ENCODE data around the gene UBE3D.
"Not testable (repeated sequence)": the region's sequence is repeated elsewhere in the genome, so short reads cannot be mapped to it uniquely, and the experiment has no call there.

UBE3D gene

DNA sequence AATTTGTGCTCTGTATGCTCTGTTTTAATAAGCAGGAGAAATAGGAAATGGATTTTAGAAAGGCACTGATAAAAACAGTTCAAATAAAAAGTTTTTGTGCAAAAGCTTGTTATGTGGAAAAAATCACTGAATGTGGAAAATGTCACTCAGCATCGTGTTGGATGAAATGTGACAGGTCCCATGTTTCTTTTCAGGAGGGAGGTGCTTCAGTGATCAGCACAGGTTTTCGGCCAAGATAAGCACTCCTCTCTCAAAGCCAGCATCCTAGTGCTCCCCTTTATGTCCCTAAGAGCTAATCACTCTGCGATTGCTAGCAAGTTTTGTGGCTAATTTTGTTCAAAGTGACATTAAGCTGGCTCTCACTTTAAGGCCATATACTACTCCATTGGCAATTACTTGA is 12.0 kb downstream of the UBE3D start:
- DNase-seq = no peak

DNA sequence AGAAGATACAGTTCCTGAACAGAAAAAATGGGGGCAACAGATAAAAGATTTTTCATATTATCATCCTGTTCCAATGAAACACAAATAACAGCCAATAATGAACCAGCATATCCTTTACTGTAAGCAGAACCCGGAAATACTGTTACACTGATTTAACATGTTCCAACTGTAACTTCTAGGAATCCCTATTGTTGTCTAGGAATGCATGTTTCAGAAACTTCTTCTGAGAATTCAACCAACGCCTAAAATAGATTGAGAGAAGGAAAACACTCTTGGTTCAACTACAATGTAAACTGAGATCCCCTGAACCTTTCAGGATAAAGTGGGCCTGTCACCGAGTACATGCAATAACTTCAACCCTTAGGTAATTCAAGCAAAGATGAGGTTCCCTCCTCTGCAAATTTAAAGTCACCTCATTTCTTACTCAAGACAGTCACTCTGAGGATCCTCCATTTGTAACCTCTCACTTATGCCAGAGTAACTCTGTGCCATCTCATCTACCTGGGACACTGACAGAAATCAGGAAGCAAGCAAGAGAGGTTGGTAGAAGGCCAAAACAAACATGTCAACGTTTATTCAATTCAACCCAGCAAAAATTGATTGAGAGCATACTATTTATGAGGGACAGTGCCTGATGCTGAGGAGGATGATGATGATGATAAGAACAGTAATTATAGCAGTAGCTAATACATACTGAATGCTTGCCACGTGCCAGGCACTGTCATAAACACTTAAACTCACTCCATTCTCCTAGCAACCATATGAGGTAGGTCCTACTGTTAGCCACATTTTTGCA is 14.1 kb downstream of the UBE3D start:
- peak; percentile 70 for DNase-seq

DNA sequence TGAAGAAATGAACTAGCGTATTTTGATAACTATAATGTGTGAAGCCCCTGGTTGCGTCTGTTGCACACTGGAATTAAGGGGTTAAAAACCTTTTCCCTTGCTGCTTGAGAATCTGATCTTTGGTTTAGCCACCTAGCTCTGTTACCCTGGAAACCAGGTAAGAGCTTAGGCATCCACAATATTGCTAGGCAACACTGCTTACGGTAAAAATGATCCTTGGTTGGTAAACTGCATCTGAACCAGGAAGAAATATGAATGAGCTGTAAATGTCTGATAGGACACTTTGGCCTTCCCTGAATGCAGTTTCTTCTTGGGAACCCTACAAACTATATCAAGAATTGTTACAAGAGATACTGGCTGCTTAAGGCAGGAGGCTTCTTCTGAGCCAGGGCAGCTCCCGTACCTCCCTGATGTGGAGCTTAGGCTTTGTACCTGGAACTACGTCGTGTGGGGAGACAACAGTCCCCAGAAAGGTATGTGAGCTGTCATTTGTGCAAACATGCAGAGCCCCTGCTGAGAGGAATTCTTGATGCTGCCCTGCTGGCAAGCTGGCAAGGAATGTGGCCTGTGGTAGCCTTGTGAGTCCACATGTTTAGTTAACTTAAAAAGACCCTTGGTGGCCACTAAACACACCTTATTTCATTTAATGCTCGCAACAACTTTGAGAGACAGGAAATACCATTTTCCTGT is 18.4 kb downstream of the UBE3D start:
- DNase-seq = no peak

DNA sequence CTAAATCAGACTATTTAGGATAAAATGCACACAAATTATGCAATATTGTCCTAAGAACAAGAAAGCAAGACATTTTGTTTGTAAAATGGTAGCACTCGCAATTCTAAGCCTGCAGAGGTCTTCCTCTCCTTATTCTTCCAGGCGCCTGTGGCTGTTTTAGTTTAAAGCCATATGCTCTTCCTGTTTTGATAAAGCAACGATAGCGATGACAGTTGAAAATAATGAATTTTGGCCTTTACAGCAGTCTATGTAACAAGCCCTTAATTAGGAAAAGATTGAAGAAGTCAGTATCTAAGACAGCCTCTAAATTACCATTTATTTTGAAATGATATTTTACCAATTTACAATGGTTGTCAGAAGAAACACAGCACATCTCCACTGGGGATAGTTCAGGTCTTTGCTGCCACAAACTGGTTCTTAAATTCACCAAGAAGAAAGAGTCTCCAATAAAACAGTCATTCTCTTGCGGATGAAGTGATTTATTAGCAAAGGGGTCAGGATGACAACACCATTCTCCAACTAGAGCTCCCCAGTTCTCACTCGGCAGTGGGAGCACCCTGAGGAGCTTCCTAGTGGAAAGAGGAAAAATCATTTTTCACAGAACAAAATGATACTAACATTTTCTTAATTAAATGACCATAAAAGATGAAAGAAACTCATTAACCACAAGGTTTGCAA is 21.4 kb downstream of the UBE3D start:
- DNase-seq = no peak

DNA sequence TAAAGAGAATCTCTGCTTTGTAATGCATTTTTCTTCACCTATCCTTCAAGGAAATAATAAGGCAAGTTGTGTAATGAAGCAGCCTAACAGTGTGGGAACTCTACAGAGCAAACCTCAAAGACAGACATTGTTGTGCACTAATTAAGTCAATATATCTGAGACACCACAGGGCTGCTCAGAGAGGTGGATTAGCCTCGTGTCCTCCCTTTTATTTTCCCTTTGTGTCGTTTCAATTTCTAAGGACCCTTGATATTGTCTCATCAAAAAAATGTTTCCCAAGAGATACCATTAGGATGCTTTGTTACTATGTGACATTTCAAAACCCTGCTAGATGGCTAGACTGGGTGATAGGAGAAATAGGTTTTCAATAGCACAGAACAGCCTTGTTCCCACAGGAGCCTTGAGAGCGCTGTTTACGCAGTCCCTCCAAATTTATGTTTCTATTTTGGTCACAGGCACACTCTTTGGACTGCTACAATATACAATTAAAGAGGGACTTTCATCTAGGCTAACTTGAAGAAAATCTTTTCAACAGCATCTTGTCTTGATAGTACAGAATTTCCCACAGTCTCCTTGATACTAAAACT is 23.1 kb downstream of the UBE3D start:
- no peak for DNase-seq

DNA sequence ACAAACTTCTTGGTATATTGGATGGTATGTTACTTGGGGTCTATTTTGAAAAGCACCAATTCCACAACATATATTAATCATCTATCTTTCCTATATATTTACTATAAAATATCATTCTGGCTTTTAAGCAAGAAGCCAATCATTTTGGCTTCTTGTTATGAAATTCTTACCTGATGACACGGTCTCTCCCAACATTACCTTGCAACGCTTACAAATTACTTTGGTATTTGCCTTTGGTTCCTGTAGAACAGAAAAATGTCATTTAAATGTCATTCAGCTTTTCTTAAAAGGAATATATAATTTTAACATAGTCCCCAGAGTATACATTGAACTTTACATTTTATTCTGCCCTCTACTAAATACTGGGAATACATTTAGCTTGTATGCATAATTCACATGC is 27.4 kb downstream of the UBE3D start:
- DNase-seq = no peak

DNA sequence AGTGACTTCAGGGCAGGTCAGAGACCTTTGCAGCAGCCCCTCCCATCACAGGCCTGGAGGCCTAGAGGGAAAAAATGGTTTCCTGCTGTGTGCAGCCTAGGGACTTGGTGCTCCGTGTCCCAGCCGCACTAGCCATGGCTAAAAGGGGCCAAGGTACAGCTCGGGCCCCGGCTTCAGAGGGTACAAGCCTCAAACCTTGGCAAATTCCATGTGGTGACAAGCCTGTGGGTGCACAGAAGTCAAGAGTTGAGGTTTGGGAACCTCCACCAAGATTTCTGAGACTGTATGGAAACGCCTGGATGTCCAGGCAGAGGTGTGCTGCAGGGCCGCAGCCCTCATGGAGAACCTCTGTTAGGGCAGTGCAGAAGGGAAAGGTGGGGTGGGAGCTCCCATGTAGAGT is 34.0 kb downstream of the UBE3D start:
- DNase-seq = no peak

DNA sequence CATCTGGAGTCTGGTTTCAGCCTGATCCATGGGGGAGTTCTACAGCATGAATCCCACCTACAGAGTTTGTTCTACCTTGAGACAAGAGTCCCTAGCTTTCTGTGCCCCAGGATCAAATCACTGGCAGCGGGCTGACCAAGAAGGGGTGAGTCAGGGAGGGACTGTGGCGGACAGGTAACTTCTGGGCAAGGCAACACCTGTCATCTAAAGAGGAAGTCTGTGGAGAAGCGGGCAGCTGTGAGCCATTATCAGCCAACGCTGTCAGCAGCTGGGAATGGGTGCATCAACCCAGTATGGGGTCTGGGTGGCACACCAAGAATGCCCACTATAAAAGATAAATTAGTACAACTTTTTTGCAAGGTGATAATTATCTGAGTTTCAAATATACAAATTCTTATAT is 45.9 kb downstream of the UBE3D start:
- DNase-seq = peak; percentile 22

DNA sequence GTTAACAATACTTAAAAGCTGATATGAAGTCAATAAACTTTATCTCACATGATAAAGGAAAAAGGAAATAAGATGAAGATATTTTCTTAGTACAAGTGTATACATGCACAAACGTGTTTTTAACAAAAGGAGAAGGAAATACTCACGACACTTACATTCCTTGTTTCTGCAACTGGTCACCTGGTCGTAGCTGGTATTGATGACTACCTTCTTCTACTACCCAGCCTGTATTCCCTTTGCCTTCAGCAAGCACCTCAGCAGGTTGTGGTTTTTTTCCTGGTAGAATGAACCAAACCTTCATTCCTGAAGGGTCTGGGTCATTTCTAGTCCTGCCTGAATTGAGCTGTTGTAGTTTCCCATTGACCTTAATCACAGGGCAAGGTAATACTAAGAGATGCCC is 54.5 kb downstream of the UBE3D start:
- DNase-seq = not testable (repeated sequence)

DNA sequence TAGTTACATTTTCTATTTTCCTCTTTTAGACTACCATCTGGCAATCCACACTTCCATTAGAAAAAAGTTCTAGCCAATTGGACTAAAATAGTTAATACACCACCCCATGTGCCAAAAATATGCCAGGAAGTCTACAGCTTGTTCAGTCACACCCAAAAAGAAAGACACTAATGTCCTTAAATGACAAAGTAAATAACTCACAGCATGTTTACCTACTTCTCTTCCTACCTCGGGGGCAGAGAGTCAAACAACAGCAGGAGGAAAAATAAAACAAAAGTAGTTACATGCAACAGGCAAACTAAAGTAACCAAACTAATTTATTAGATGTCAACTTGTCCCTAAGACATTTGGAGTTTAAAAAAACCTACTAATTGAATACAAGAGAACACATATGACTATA is 57.0 kb downstream of the UBE3D start:
- no peak for DNase-seq

DNA sequence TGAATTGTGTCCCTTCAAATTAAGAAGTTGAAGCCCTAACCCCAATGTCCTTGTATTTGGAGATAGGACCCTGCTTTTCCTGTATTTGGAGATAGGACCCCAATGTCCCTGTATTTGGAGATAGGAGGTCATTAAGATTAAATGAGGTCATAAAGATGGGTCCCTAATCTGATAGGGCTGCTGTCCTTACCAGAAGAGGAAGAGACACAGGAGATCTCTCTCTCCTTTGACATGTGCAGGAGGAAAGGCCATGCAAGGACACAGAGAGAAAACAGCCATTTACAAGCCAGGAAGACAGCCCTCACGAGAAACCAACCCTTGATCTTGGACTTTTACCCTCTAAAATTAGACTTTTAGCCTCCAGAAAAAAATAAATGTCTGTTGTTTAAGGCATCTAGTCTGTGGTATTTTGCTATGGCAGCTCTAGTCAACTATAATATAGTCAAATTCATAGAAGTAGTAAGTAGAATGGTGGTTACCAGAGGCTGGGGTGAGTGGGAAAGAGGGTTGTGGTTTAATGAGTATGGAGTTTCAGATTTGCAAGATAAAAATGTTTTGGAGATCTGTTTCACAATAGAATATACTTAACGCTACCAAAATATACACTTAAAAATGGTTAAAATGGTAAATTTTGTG is 59.3 kb downstream of the UBE3D start:
- no peak for DNase-seq

DNA sequence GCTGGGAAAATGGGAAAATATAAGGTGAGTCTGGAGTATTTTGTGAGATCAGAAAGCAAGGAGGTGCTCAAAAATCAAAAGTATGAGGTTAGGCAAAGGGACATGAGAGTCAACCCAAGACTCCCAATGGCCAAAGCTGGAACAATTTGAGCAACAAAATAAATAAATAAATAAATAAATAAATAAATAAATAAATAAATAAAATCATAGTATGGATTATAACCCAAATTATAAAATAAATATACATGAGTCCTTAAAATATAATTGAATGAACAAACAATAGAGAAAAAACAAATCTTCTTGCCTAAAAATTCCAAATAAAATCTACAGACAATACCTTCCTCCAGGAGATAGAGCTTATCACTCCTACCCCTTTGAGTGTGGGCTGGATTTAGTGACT is 69.5 kb downstream of the UBE3D start:
- no peak for DNase-seq

DNA sequence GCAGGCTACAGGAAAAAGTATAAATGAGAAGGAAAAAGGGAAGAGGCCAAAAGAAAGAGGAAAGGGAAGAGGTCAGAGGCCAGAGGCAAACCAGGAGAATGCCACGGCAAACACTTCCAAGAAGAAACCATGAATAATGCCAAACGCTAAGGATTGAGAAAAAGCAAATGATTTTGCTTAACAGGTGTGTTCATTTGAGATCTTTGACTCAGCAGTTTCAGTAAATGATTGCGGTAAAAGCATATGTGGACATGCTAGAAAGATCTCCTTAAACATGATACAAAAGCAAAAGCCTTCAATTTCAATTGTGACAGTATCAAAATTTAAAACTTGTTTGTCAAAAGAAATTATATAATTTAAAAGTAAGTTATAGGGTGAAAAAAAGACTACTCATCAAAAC is 70.6 kb downstream of the UBE3D start:
- DNase-seq = no peak

DNA sequence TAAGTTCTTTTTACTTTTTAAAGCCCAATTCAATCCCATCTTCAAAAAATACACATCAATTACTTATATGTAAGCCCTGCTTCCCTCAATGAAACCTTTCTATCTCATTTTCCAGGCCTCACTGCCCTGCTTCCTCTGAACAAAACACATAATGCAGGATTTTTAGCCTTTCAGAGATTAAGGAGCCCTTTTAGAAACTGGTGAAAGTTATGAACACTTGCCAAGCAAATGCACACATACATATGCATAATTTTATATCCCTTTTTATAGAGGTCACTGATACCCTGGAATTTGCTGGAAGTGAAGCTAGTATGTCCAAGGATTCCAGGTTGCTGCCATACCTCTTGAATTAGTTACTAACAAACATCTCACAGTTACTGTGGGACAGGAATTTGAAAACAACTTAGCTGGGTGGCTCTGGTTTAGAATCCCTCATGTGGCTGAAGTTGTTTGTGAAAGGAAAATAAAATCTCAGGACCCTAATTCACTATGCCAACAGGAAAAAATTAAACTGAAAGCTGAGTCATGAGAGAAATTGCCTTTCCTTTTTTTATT is 75.8 kb downstream of the UBE3D start:
- no peak for DNase-seq

DNA sequence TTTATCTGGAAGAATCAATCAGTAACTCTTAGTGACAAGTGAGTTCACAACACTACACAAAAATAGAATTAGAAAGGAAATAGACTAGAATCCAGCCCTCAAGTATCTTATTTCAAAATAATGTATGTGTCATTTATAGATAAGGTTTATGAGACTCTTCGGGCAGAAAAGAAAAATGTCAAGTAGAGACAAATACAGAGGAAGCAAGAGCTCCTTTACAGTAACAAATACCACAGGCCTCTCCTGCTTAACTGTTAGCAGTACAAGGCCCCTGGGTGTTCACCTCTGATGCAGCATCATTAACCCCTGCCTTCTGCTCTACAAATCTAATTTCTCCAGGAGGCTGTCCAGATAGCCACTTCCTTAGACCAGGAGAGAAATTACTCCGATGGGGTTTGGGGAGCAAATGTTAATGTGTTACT is 76.7 kb downstream of the UBE3D start:
- no peak for DNase-seq

DNA sequence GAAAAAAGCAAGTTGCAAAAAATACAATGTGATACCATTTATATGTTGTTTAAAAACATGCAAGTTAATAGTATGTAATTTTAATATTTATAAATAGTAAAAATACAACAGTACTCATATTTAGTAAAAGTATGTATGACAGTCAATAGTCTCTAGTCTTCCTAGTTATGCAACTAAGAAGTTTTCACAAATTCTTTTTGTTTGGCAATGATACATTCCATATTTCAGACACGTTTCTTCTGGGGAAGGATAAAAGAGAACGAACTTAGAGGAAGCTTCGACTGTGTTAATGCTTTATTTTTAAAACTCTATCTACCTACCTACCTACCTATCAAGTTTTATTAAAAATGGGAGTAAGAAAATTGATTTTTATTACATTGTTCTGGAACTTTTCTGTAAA is 77.7 kb downstream of the UBE3D start:
- no peak for DNase-seq

DNA sequence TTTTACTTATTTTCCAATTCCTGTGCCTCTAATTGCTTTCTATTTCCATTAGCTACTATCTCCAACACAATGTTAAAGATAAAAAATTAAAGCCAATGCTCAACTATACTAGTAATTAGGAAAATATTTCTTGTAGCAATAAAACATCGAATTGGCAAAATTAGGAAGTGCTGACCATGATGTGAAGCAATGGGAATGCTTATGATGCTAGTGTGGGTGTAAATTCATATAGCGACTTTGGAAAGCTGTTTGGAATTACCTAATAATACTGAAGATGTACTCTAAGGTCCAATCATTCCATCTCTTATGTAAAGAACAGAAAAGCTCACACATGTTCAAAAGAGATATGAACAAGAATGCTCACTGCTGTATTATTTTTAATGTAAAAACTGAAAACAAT is 78.2 kb downstream of the UBE3D start:
- DNase-seq = no peak

DNA sequence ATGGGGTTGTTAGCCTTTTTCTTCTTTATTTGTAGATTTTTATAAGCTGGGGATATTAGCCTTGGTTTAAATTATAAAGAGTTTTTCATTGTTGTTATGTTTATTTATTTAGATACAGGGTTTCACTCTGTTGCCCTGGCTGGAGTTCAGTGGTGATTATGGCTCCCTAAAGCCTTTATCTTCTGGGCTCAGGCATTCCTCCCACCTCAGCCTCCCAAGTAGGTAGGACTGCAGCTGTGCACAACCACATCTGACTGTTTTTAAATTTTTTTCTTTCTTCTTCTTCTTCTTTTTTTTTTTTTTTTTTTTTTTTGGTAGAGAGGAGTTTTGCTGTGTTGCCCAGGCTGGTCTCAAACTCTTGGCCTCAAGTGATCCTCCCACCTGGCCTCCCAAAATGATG is 80.9 kb downstream of the UBE3D start:
- no peak for DNase-seq

DNA sequence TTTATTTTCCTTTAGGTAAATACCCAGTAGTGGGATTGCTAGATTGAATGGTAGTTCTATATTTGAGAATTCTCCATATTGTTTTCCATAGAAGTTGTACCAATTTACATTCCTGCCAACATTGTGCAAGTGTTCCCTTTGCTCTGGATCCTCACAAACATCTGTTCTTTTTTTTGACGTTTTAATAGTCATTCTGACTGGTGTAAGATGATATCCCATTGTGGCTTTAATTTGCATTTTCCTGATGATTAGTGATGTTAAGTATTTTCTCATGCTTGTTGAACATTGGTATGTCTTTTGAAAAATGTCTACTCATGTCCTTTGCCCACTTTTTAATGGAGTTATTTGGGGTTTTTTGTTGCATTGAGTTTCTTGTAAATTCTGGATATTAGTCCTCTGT is 85.6 kb downstream of the UBE3D start:
- no peak for DNase-seq

DNA sequence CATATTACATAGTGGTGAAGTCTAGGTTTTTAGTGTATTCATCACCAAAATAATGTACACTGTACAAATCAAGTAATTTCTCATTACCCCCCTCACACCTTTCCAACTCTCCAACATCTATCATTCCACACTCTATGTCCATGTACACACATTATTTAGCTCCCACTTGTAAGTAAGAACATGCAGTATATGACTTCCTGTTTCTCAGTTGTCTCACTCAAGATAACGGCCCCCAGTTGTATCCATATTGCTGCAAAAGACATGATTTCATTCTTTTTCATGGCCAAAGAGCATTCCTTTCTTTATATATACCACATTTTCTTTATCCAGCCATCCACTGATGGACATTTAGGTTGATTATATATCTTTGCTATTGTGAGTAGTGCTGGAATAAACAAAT is 86.0 kb downstream of the UBE3D start:
- no peak for DNase-seq

DNA sequence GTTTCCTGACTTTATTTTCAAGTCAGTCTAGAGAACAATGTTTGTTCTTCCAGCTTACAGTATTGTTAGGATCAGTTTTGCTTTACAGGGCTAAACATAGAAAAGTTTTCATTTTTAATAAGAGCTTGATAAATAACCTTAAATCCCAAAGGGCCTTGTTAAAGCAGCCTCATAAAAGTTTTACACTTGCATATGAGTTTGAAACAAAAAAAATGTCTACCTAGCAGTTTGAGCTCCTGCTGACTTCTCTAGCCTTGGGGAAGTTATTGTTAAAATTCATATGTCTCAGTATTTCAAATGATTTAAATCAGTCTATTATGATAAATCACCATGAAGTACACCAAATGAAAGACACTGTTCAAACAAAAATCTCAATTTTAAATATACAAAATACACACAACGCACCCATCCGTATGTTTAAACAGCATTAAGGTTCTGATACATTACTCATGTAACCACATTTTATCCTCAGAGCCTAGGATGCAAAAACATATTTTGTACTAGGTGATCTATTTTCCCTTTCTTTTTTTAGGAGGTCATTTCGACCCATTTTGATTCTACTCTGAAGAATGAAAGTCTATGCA is 87.2 kb downstream of the UBE3D start:
- no peak for DNase-seq

DNA sequence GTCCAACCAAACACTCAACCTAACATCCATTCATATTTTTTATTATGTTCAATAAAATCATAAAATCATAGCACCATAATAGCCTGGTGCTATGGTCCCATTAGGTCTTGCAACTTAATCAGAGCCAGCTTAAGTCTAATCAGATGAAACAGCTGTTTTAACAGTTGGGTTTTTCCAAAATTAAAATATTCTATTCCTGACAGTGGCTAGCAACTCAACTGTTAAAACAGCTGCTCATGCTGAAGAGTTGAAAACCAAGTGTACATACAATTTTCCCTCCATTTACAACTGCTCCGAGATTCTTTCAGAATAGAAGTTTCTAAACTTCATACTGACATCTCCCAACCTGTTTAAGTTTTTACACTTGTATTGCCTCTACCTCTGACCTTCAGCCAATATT is 89.5 kb downstream of the UBE3D start:
- DNase-seq = no peak

Measured in NCI-H510A treated with DMSO at 0.1 percent for 48 hours (cell line).